HCT116 (cell line): ENCODE data around the gene PRXL2A.

Source experiments
- CTCF ChIP-seq, 3 experiments: fragments of 200-600 bp in 1 of 3; sonication (generic) in 1 of 3; IDR thresholded peaks in 2 of 3; conservative IDR thresholded peaks in 1 of 3; 2 replicates each; pipeline ENCODE4 v1.5.1; 2012 to 2017; ENCODE audit warnings: low read depth in 2 of 3, low read length in 2 of 3, antibody characterized with exemption in 1 of 3, borderline replicate concordance in 1 of 3, control low read depth in 1 of 3, mild to moderate bottlenecking in 1 of 3, mixed read lengths in 1 of 3, mixed run types in 1 of 3, moderate library complexity in 1 of 3; ENCODE audit not compliant: insufficient read depth in 1 of 3
- MAX ChIP-seq: IDR thresholded peaks from 2 replicates; pipeline ENCODE4 v1.6.1; 2012

- TF ChIP-seq CTCF (IDR thresholded peaks at IDR 0.05 in 2 of 3, conservative IDR thresholded peaks at IDR 0.05 in 1 of 3; ENCODE audit: borderline replicate concordance in 1 of 3, insufficient read depth in 1 of 3, low read depth in 2 of 3, low read length in 2 of 3) = no peak
- no peak for TF ChIP-seq MAX
Observed at GRCh38 chr10:80400136-80400804, 8.1 kb upstream of the PRXL2A start.
